K562 treated with DMSO at 1 percent for 4 hours (cell line): ENCODE data around the gene PCBP4. TPM values are rescaled to one million over a fixed set of nuclear protein-coding genes. Genes with fewer than 3 reads are reported as not detected.

Experiments used
- total RNA-seq: library from RNA; unstranded; fragments of 300-600 nt; gene quantifications from 2 replicates; pipeline ENCODE4 v1.2.3, GENCODE V29; 2022; ENCODE audit not compliant: insufficient read depth

PCBP4 gene
- 13.6 and 14.1 TPM in 2 replicates for total RNA-seq

DNA sequence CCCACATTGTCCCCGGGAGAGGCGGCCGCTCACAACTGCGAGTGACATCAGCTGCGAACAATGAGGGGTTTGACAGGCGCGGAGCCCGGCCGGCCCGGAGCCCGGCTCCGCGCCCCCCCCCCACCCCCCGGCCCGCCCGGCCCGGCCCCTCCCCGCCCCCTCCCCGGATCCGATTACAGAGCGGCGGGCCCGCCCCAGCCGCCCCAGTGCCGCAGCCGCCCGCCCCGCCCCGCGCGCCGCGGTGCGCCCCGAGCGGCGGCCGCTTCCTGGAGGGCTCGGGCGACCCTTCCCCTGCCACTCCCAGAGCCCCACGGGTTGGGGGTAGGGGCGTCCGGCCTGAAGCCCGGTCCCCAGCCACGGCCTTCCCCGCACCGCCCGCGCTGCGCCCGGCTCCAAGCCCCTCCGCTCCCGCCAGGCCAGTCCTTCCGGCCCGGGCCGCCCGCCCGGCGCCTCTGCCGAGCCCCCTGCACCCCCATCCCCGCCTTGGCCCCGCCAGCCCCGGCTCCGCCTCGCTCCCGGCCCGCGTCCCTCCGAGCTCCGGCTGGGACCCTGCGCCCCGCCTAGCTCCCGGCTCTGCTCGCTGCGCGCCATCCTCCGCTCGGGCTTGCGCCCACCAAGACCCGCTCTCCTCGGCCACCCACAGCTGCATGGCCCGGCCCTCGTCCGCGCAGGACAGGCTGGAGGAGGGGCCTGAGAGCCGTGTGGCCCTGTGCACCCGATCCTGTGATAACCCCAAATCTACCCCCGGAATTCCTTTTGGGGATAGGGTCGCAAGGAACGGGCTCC, at the start of gene PCBP4:
TSS of gene PCBP4 (minus strand) at position 71 of the 786 bp plus-strand sequence. CDS start 6,214 bp downstream, outside the sequence.

GRCh38 chr3:51995346-51996163, 28.3 kb upstream of the PCBP4 start, which contains the start of gene RPL29:
Gene RPL29, minus strand, starts transcription at chr3:51995895. Its CDS starts 434 bp downstream, at chr3:51995461.

GRCh38 chr3:51982838-51983577, 15.8 kb upstream of the PCBP4 start, which contains the start of gene ACY1:
Gene ACY1, plus strand, starts transcription at chr3:51983535. Its CDS starts 530 bp downstream, at chr3:51984065.

GRCh38 chr3:51974963-51975851, 8.0 kb upstream of the PCBP4 start, which contains the start of gene ABHD14A:
Gene ABHD14A, plus strand, starts transcription at chr3:51975064. Its CDS starts 72 bp downstream, at chr3:51975136.

GRCh38 chr3:51955175-51955892, 11.9 kb downstream of the PCBP4 start, which contains the start of gene GPR62:
Gene GPR62, plus strand, starts transcription at chr3:51955381. Its CDS starts 272 bp downstream, at chr3:51955653.

GRCh38 chr3:51941798-51942602, 25.3 kb downstream of the PCBP4 start, which contains the start of the genes PARP3 and RRP9:
Gene PARP3, plus strand, starts transcription at chr3:51942363. Its CDS starts 993 bp downstream, at chr3:51943356.
Gene RRP9, minus strand, starts transcription at chr3:51941904. Its CDS starts 37 bp downstream, at chr3:51941867.

Other genes with a start within 250 kb of the PCBP4 start
- not detected in 2 replicates for gene IQCF6, start 188.2 kb downstream of the PCBP4 start, total RNA-seq
- not detected in 2 replicates for gene IQCF2, start 105.8 kb downstream of the PCBP4 start, total RNA-seq
- gene IQCF5, start 91.9 kb downstream of the PCBP4 start, total RNA-seq = not detected in 2 replicates
- not detected in 2 replicates for gene IQCF1, start 64.1 kb downstream of the PCBP4 start, total RNA-seq
- gene RRP9, start 25.6 kb downstream of the PCBP4 start, total RNA-seq = 19.2 and 27.0 TPM in 2 replicates
- gene PARP3, start 25.1 kb downstream of the PCBP4 start, total RNA-seq = 4.2 and 5.1 TPM in 2 replicates
- gene GPR62, start 12.1 kb downstream of the PCBP4 start, total RNA-seq = 0.38 TPM in 1 of 2 replicates, not detected in the other
- 60.7 and 81.3 TPM in 2 replicates for gene ABHD14B, start 6.6 kb upstream of the PCBP4 start, total RNA-seq
- gene ABHD14A, start 7.6 kb upstream of the PCBP4 start, total RNA-seq = 15.3 and 17.4 TPM in 2 replicates
- 57.4 and 103 TPM in 2 replicates for gene ACY1, start 16.1 kb upstream of the PCBP4 start, total RNA-seq
- gene RPL29, start 28.4 kb upstream of the PCBP4 start, total RNA-seq = 2,779 and 2,851 TPM in 2 replicates
- 6.8 and 9.7 TPM in 2 replicates for gene DUSP7, start 89.1 kb upstream of the PCBP4 start, total RNA-seq
- 19.6 and 22.7 TPM in 2 replicates for gene POC1A, start 187.0 kb upstream of the PCBP4 start, total RNA-seq
- 33.8 and 49.6 TPM in 2 replicates for gene ALAS1, start 230.7 kb upstream of the PCBP4 start, total RNA-seq